GM12878 (cell line): ENCODE data around the gene TMC4.
A peak's percentile ranks its signal among the peaks of the same experiment; 100 is the strongest.

Experiments
- CREB1 ChIP-seq: IDR thresholded peaks from 2 replicates; pipeline ENCODE4 v1.6.1; 2012; ENCODE audit warnings: low read depth, mild to moderate bottlenecking, inconsistent platforms
- EZH2 ChIP-seq: IDR thresholded peaks from 2 replicates; pipeline ENCODE4 v1.6.1; 2012; ENCODE audit warnings: low read depth, mild to moderate bottlenecking, control low read depth, inconsistent platforms, low read length, borderline replicate concordance; ENCODE audit not compliant: control insufficient read depth
- FOXM1 ChIP-seq: IDR thresholded peaks from 2 replicates; pipeline ENCODE4 v1.6.1; 2012; ENCODE audit warnings: low read depth, mild to moderate bottlenecking, inconsistent platforms, low read length, moderate library complexity
- POLR2AphosphoS5 ChIP-seq: IDR thresholded peaks from 2 replicates; pipeline ENCODE4 v1.6.1; 2011; ENCODE audit warnings: mild to moderate bottlenecking, low read length, inconsistent platforms
- RCOR1 ChIP-seq: conservative IDR thresholded peaks from 2 replicates; pipeline ENCODE4 v1.6.1; 2012; ENCODE audit warnings: low read depth, low read length, improper control_type of control experiment
- RFX5 ChIP-seq: IDR thresholded peaks from 2 replicates; pipeline ENCODE4 v1.6.1; 2011; ENCODE audit warnings: low read depth, low read length, improper control_type of control experiment
- TAF1 ChIP-seq: IDR thresholded peaks from 2 replicates; pipeline ENCODE4 v1.6.1; 2011; ENCODE audit warnings: mild to moderate bottlenecking, low read depth, low read length, borderline replicate concordance
- TF ChIP-seq, protein P1 (sequence below), 3 experiments: IDR thresholded peaks in 2 of 3; conservative IDR thresholded peaks in 1 of 3; 2 replicates each; pipeline ENCODE4 v1.5.1; 2011; ENCODE audit warnings: low read depth in 3 of 3, low read length in 3 of 3, mild to moderate bottlenecking in 3 of 3, control low read depth in 2 of 3, moderate library complexity in 2 of 3, inconsistent platforms in 1 of 3, mixed read lengths in 1 of 3; ENCODE audit not compliant: control insufficient read depth in 2 of 3, insufficient read depth in 1 of 3; ENCODE audit errors: extremely low read depth in 1 of 3
- TF ChIP-seq, protein P2 (sequence below): IDR thresholded peaks from 2 replicates; pipeline ENCODE4 v1.6.1; 2011; ENCODE audit warnings: low read depth, mild to moderate bottlenecking, low read length, moderate library complexity, borderline replicate concordance; ENCODE audit errors: extremely low read depth
- TF ChIP-seq, protein P3 (sequence below): IDR thresholded peaks from 2 replicates; pipeline ENCODE4 v1.6.1; 2011; ENCODE audit warnings: low read depth, low read length, improper control_type of control experiment, borderline replicate concordance
- TF ChIP-seq, protein P4 (sequence below): IDR thresholded peaks from 2 replicates; pipeline ENCODE4 v1.6.1; 2012; ENCODE audit warnings: improper control_type of control experiment, low read depth, low read length; ENCODE audit not compliant: insufficient replicate concordance

GRCh38 chr19:54207983-54208783 lies 35.2 kb upstream of the TMC4 start:
- TF ChIP-seq FOXM1 (peak; percentile 78), CREB1 (peak; percentile 33; the same call in 1 of the 2 replicates), RCOR1 (no peak), TAF1 (no peak), EZH2 (no peak), RFX5 (0 out of 2 replicates have a peak, but pooled peaks have one; percentile 42), POLR2AphosphoS5 (peak; percentile 92)
- TF ChIP-seq, protein P1, sequence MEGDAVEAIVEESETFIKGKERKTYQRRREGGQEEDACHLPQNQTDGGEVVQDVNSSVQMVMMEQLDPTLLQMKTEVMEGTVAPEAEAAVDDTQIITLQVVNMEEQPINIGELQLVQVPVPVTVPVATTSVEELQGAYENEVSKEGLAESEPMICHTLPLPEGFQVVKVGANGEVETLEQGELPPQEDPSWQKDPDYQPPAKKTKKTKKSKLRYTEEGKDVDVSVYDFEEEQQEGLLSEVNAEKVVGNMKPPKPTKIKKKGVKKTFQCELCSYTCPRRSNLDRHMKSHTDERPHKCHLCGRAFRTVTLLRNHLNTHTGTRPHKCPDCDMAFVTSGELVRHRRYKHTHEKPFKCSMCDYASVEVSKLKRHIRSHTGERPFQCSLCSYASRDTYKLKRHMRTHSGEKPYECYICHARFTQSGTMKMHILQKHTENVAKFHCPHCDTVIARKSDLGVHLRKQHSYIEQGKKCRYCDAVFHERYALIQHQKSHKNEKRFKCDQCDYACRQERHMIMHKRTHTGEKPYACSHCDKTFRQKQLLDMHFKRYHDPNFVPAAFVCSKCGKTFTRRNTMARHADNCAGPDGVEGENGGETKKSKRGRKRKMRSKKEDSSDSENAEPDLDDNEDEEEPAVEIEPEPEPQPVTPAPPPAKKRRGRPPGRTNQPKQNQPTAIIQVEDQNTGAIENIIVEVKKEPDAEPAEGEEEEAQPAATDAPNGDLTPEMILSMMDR (IDR thresholded peaks at IDR 0.05 in 2 of 3, conservative IDR thresholded peaks at IDR 0.05 in 1 of 3; ENCODE audit: control insufficient read depth in 2 of 3, extremely low read depth in 1 of 3, insufficient read depth in 1 of 3, low read depth in 3 of 3, low read length in 3 of 3), result no peak
- TF ChIP-seq, protein P2, sequence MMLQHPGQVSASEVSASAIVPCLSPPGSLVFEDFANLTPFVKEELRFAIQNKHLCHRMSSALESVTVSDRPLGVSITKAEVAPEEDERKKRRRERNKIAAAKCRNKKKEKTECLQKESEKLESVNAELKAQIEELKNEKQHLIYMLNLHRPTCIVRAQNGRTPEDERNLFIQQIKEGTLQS, result no peak
- TF ChIP-seq, protein P3, sequence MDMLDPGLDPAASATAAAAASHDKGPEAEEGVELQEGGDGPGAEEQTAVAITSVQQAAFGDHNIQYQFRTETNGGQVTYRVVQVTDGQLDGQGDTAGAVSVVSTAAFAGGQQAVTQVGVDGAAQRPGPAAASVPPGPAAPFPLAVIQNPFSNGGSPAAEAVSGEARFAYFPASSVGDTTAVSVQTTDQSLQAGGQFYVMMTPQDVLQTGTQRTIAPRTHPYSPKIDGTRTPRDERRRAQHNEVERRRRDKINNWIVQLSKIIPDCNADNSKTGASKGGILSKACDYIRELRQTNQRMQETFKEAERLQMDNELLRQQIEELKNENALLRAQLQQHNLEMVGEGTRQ, result no peak
- TF ChIP-seq, protein P4, sequence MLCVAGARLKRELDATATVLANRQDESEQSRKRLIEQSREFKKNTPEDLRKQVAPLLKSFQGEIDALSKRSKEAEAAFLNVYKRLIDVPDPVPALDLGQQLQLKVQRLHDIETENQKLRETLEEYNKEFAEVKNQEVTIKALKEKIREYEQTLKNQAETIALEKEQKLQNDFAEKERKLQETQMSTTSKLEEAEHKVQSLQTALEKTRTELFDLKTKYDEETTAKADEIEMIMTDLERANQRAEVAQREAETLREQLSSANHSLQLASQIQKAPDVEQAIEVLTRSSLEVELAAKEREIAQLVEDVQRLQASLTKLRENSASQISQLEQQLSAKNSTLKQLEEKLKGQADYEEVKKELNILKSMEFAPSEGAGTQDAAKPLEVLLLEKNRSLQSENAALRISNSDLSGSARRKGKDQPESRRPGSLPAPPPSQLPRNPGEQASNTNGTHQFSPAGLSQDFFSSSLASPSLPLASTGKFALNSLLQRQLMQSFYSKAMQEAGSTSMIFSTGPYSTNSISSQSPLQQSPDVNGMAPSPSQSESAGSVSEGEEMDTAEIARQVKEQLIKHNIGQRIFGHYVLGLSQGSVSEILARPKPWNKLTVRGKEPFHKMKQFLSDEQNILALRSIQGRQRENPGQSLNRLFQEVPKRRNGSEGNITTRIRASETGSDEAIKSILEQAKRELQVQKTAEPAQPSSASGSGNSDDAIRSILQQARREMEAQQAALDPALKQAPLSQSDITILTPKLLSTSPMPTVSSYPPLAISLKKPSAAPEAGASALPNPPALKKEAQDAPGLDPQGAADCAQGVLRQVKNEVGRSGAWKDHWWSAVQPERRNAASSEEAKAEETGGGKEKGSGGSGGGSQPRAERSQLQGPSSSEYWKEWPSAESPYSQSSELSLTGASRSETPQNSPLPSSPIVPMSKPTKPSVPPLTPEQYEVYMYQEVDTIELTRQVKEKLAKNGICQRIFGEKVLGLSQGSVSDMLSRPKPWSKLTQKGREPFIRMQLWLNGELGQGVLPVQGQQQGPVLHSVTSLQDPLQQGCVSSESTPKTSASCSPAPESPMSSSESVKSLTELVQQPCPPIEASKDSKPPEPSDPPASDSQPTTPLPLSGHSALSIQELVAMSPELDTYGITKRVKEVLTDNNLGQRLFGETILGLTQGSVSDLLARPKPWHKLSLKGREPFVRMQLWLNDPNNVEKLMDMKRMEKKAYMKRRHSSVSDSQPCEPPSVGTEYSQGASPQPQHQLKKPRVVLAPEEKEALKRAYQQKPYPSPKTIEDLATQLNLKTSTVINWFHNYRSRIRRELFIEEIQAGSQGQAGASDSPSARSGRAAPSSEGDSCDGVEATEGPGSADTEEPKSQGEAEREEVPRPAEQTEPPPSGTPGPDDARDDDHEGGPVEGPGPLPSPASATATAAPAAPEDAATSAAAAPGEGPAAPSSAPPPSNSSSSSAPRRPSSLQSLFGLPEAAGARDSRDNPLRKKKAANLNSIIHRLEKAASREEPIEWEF, result no peak
